Neural cell (in vitro differentiated cells): Measurements from ENCODE around the gene DEPDC5.

Source experiments
- CTCF ChIP-seq: fragments of 450-650 bp; IDR thresholded peaks from 2 replicates; pipeline ENCODE4 v1.5.1; 2014; ENCODE audit warnings: antibody characterized with exemption, mild to moderate bottlenecking, moderate library complexity; ENCODE audit not compliant: poor library complexity, severe bottlenecking
- EZH2 ChIP-seq: fragments of 200-600, 300-800 bp; shearing (Covaris generic), sonication (generic); IDR thresholded peaks from 2 replicates; pipeline ENCODE4 v1.6.1; 2014; ENCODE audit warnings: antibody characterized with exemption, low read length, borderline replicate concordance, mild to moderate bottlenecking; ENCODE audit not compliant: insufficient read depth, poor library complexity, severe bottlenecking
- POLR2AphosphoS5 ChIP-seq: IDR thresholded peaks from 2 replicates; pipeline ENCODE4 v1.6.1; 2012

DNA sequence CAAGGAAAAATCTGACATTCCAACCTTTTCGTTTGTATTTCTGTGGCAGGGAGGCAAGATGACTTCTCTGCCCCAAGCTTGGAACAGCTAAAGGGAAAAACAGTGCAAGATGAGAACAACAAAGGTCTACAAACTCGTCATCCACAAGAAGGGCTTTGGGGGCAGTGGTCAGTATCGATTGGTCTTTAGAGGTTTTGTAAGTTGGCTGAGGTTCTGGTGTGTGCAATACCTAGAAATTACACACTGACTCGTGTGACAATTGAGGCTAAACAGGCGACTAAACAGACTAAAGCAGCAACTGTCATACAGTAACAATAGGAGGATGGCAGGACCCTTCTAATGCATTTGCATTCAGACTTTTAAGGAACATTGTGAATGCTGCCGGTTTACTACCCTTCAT is 994 bp downstream of the DEPDC5 start:
- TF ChIP-seq POLR2AphosphoS5 (no peak), CTCF (no peak), EZH2 (no peak)
